PC-9 (cell line): Measurements from ENCODE around the gene CITED4. TPM values are rescaled to one million over a fixed set of nuclear protein-coding genes. Genes with fewer than 3 reads are reported as not detected.

Experiments
- BruUV-seq: library from RNA; stranded (reverse); fragments of 400-500 nt; replicated peaks from 2 replicates; lab custom pipeline; 2021; lab: Mats Ljungman, UMichigan
- CTCF ChIA-PET: fragments of 300-600 bp; sonication (Branson Sonifier 250); formaldehyde crosslinking; loops from one replicate; lab custom pipeline; 2022; ENCODE audit warnings: antibody characterized with exemption; lab: Charles Lee
- POLR2A ChIA-PET: fragments of 300-600 bp; sonication (Branson Sonifier 250); formaldehyde crosslinking; loops from one replicate; lab custom pipeline; 2022; ENCODE audit warnings: antibody characterized with exemption; ENCODE audit not compliant: unreplicated experiment; lab: Charles Lee
- DNase-seq, 2 experiments: peaks; one replicate each; pipeline versions ENCODE4 v3.0.0 to v3.0.0-alpha.2; 2015 to 2022; ENCODE audit warnings: mixed read lengths in 1 of 2
- H2AFZ ChIP-seq: fragments of 200-600 bp; sonication (generic); 2 replicates; pipeline ENCODE4 v1.8.1; 2017; ENCODE audit warnings: antibody characterized with exemption
- H3F3A ChIP-seq: fragments of 200-600 bp; sonication (generic); 2 replicates; pipeline ENCODE4 v1.8.1; 2017; ENCODE audit warnings: antibody characterized with exemption, mild to moderate bottlenecking, low read depth; ENCODE audit not compliant: insufficient read depth
- H3K27ac ChIP-seq: fragments of 200-600 bp; sonication (generic); 2 replicates; pipeline ENCODE4 v1.6.1; 2016; ENCODE audit warnings: mixed run types
- H3K27me3 ChIP-seq: fragments of 200-600 bp; sonication (generic); 2 replicates; pipeline ENCODE4 v1.6.1; 2016; ENCODE audit warnings: low read depth, mixed run types; ENCODE audit not compliant: insufficient read depth
- H3K36me3 ChIP-seq: fragments of 200-600 bp; sonication (generic); 2 replicates; pipeline ENCODE4 v1.6.1; 2016; ENCODE audit warnings: low read depth, mixed run types
- H3K4me1 ChIP-seq: fragments of 200-600 bp; sonication (generic); replicated peaks from 2 replicates; pipeline ENCODE4 v1.6.1; 2016; ENCODE audit warnings: mixed run types; ENCODE audit not compliant: insufficient read depth
- H3K4me2 ChIP-seq: fragments of 200-600 bp; sonication (generic); 2 replicates; pipeline ENCODE4 v1.6.1; 2017; ENCODE audit warnings: mixed run types
- H3K4me3 ChIP-seq: fragments of 200-600 bp; sonication (generic); 2 replicates; pipeline ENCODE4 v1.6.1; 2016; ENCODE audit warnings: mixed run types
- H3K79me2 ChIP-seq: fragments of 200-600 bp; sonication (generic); 2 replicates; pipeline ENCODE4 v1.6.1; 2017; ENCODE audit warnings: low read depth, mixed run types
- H3K9me2 ChIP-seq: fragments of 200-600 bp; sonication (generic); 2 replicates; pipeline ENCODE4 v1.8.1; 2017; ENCODE audit warnings: mild to moderate bottlenecking; ENCODE audit not compliant: insufficient read depth
- H3K9me3 ChIP-seq: fragments of 200-600 bp; sonication (generic); 2 replicates; pipeline ENCODE4 v1.8.1; 2016; ENCODE audit warnings: low read depth; ENCODE audit not compliant: insufficient read depth
- H4K20me1 ChIP-seq: fragments of 200-600 bp; sonication (generic); 2 replicates; pipeline ENCODE4 v1.8.1; 2017; ENCODE audit not compliant: insufficient read depth
- EZH2 ChIP-seq: fragments of 200-600 bp; sonication (generic); IDR thresholded peaks from 2 replicates; pipeline ENCODE4 v1.8.0; 2017; ENCODE audit warnings: antibody characterized with exemption, low read depth
- intact Hi-C: fragments of 100-400 bp; cut with micrococcal nuclease; formaldehyde crosslinking; loops from one replicate; pipeline ENCODE4 v1.10.0; 2022; ENCODE audit not compliant: unreplicated experiment
- total RNA-seq: library from RNA; stranded (reverse); gene quantifications from 2 replicates; pipeline ENCODE4 v1.2.3, GENCODE V29; 2021
- TF ChIP-seq, protein P1 (sequence below): fragments of 200-600 bp; sonication (generic); conservative IDR thresholded peaks from 2 replicates; pipeline ENCODE4 v1.6.1; 2017; ENCODE audit warnings: mixed run types, antibody characterized with exemption, mild to moderate bottlenecking, moderate library complexity

CITED4 gene
- total RNA-seq, 1 experiment from 2014 or later = 67.5 TPM

GRCh38 chr1:40853113-40853884, 8.9 kb downstream of the CITED4 start:
- ChIA-PET CTCF (interaction anchor here (0.6 to 1.5 kb wide), 6 partner anchors 9 to 150 kb away, joined by 3 to 6 read pairs (median 4); partner anchors contain the start of gene CITED4), POLR2A (interaction anchor here (0.6 to 0.7 kb wide), 3 partner anchors 9 to 24 kb away, joined by 3 to 5 read pairs (median 3); partner anchors contain the start of gene CITED4)
- no peak overlapping the region for H3K4me2 ChIP-seq
- H3K36me3 ChIP-seq = no peaks in the 10 kb centered on the region
- H3F3A ChIP-seq = peaks cover 9% of the 10 kb centered on the region; the same call in 1 of the 2 replicates
- no TSS peak for BruUV-seq
- H3K27ac ChIP-seq = no peak overlapping the region
- H3K27me3 ChIP-seq = no peaks in the 10 kb centered on the region
- H3K4me3 ChIP-seq = no peak overlapping the region
- no peaks in the 10 kb centered on the region for H3K79me2 ChIP-seq
- TF ChIP-seq EZH2 = no peak
- TF ChIP-seq, protein P1, sequence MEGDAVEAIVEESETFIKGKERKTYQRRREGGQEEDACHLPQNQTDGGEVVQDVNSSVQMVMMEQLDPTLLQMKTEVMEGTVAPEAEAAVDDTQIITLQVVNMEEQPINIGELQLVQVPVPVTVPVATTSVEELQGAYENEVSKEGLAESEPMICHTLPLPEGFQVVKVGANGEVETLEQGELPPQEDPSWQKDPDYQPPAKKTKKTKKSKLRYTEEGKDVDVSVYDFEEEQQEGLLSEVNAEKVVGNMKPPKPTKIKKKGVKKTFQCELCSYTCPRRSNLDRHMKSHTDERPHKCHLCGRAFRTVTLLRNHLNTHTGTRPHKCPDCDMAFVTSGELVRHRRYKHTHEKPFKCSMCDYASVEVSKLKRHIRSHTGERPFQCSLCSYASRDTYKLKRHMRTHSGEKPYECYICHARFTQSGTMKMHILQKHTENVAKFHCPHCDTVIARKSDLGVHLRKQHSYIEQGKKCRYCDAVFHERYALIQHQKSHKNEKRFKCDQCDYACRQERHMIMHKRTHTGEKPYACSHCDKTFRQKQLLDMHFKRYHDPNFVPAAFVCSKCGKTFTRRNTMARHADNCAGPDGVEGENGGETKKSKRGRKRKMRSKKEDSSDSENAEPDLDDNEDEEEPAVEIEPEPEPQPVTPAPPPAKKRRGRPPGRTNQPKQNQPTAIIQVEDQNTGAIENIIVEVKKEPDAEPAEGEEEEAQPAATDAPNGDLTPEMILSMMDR = no peak
- H4K20me1 ChIP-seq = no peaks in the 10 kb centered on the region
- DNase-seq = no peak
- no peak overlapping the region for H2AFZ ChIP-seq
- intact Hi-C loops = loop anchor here (5.0 kb wide), 1 partner anchor 321 kb away; the partner anchor contains the start of gene ZNF684
- H3K9me2 ChIP-seq = no peaks in the 10 kb centered on the region
- no peaks in the 10 kb centered on the region for H3K9me3 ChIP-seq
- no peaks in the 10 kb centered on the region for H3K4me1 ChIP-seq

- H3K79me2 ChIP-seq = no peaks in the 10 kb centered on the region
- H4K20me1 ChIP-seq = no peaks in the 10 kb centered on the region
- H3K4me1 ChIP-seq = no peaks in the 10 kb centered on the region
- H3K9me2 ChIP-seq = no peaks in the 10 kb centered on the region
- no peaks in the 10 kb centered on the region for H3K36me3 ChIP-seq
- no TSS peak for BruUV-seq
- no peak for TF ChIP-seq EZH2
- TF ChIP-seq, protein P1 = no peak
- POLR2A ChIA-PET = interaction anchor here (0.6 kb wide), 1 partner anchor 97 kb away, joined by 6 read pairs; no protein-coding TSS in a partner anchor
- no peak overlapping the region for H2AFZ ChIP-seq
- CTCF ChIA-PET = interaction anchor here (4.9 kb wide), 1 partner anchor 99 kb away, joined by 73 read pairs; no protein-coding TSS in a partner anchor
- no peak for DNase-seq
- intact Hi-C loops = loop anchor here (5.0 kb wide), 1 partner anchor 319 kb away; the partner anchor contains the start of gene ZNF684
- no peaks in the 10 kb centered on the region for H3K27me3 ChIP-seq
- H3K4me3 ChIP-seq = no peak overlapping the region
- no peaks in the 10 kb centered on the region for H3K9me3 ChIP-seq
- H3F3A ChIP-seq = peaks cover under 1% of the 10 kb centered on the region; the same call in 1 of the 2 replicates
- no peak overlapping the region for H3K4me2 ChIP-seq
- no peak overlapping the region for H3K27ac ChIP-seq
These were observed 10.5 kb downstream of the CITED4 start for GRCh38 chr1:40851643-40852042.

DNA sequence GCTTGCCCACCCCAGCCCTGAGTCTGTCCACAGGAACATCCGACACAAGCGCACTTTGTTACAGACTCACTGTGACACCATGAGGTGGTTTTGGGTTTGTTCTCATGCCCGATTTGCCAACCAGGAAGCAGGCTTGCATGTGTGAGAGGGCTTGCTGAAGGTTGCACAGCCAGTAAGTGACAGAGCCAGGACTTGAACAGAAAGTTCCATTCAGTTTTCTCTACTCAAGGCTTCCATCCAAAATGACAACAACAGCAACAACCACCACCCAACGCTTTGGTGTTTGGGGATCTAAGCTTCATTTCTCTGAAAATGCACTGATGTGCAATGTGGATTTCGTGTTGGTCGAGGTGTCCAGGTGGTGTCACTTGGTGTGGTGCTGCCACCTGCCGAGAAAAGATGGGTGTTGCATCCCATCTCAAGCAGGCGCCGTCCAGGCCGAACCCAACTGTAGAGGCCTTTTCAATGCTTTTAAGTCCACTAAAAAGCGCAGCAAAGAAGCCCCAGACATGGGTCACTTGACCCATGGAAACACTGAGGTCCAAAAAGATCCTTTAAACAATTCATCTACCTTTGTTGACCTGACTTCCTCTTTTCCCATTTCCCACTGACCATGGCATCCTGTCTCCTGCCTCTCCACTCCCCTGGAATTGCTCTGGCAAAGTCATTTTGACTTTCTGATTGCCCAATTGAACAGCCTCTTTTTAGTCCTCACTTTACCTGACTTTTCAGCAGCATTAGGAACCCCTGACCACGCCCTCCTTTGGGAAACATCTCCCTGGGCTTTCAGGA, 12.2 kb downstream of the CITED4 start:
- no peaks in the 10 kb centered on the region for H3K9me3 ChIP-seq
- H3K4me1 ChIP-seq = no peaks in the 10 kb centered on the region
- no peak overlapping the region for H2AFZ ChIP-seq
- no peaks in the 10 kb centered on the region for H3K79me2 ChIP-seq
- H4K20me1 ChIP-seq = no peaks in the 10 kb centered on the region
- DNase-seq = peak in 1 of 2 experiments; percentile 78
- TF ChIP-seq EZH2 = no peak
- TF ChIP-seq, protein P1 = peak; percentile 93
- no peaks in the 10 kb centered on the region for H3K9me2 ChIP-seq
- H3K27ac ChIP-seq = no peak overlapping the region
- BruUV-seq = no TSS peak
- no peak overlapping the region for H3K4me2 ChIP-seq
- H3F3A ChIP-seq = no peaks in the 10 kb centered on the region
- CTCF ChIA-PET = interaction anchor here (0.5 to 4.9 kb wide), 9 partner anchors 11 to 237 kb away, joined by 3 to 73 read pairs (median 4); no protein-coding TSS in a partner anchor
- intact Hi-C loops = loop anchor here (1.0 to 10.0 kb wide), 5 partner anchors 76 to 583 kb away; partner anchors contain the start of genes SCMH1 and ZNF684
- no peaks in the 10 kb centered on the region for H3K36me3 ChIP-seq
- POLR2A ChIA-PET = no interaction called here
- H3K27me3 ChIP-seq = no peaks in the 10 kb centered on the region
- no peak overlapping the region for H3K4me3 ChIP-seq
